Measurements from ENCODE around the gene FANCE.
A peak's percentile ranks its signal among the peaks of the same experiment; 100 is the strongest.

The FANCE gene

GRCh38 chr6:35411066-35411465 is 41.1 kb upstream of the FANCE start:
- TF ChIP-seq CTCF (IDR thresholded peaks at IDR 0.05; ENCODE audit: low read depth, low read length): no peak

GRCh38 chr6:35412102-35412501 is 40.0 kb upstream of the FANCE start:
- no peak overlapping the region for H3K4me3 ChIP-seq (ENCODE audit: low read depth, low read length)
- no peak for TF ChIP-seq CTCF (IDR thresholded peaks at IDR 0.05; ENCODE audit: low read depth, low read length)

More at GRCh38 chr6:35411066-35411465, 41.1 kb upstream of the FANCE start:
- H3K4me3 ChIP-seq (ENCODE audit: low read depth, low read length): no peak overlapping the region

GRCh38 chr6:35413911-35414310 is 38.2 kb upstream of the FANCE start:
- no peak for TF ChIP-seq CTCF (IDR thresholded peaks at IDR 0.05; ENCODE audit: low read depth, low read length)
- H3K4me3 ChIP-seq (ENCODE audit: low read depth, low read length): no peak overlapping the region

- peak; percentile 68 for TF ChIP-seq CTCF (IDR thresholded peaks at IDR 0.05; ENCODE audit: low read depth, low read length)
- no peak overlapping the region for H3K4me3 ChIP-seq (ENCODE audit: low read depth, low read length)
Measured at GRCh38 chr6:35415065-35415891, 36.9 kb upstream of the FANCE start.

GRCh38 chr6:35417979-35418661 is 34.0 kb upstream of the FANCE start:
- TF ChIP-seq CTCF (IDR thresholded peaks at IDR 0.05; ENCODE audit: low read depth, low read length): no peak
- no peak overlapping the region for H3K4me3 ChIP-seq (ENCODE audit: low read depth, low read length)

GRCh38 chr6:35419417-35419816 is 32.7 kb upstream of the FANCE start:
- TF ChIP-seq CTCF (IDR thresholded peaks at IDR 0.05; ENCODE audit: low read depth, low read length): peak; percentile 45
- no peak overlapping the region for H3K4me3 ChIP-seq (ENCODE audit: low read depth, low read length)

GRCh38 chr6:35419961-35420360 is 32.2 kb upstream of the FANCE start:
- TF ChIP-seq CTCF (IDR thresholded peaks at IDR 0.05; ENCODE audit: low read depth, low read length): no peak
- H3K4me3 ChIP-seq (ENCODE audit: low read depth, low read length): no peak overlapping the region

All from WI38 (cell line).